Measurements from ENCODE around the gene ASIC1. TPM values are rescaled to one million over a fixed set of nuclear protein-coding genes. Genes with fewer than 3 reads are reported as not detected.

The ASIC1 gene
- total RNA-seq, 1 donor from 2014 or later = 0.99 TPM

- intact Hi-C loops (cut with micrococcal nuclease) = loop anchor here (10.0 kb wide), 1 partner anchor 45 kb away; the partner anchor contains the start of gene CERS5
- no peak for ATAC-seq
- DNase-seq = no peak
Measured at GRCh38 chr12:50119387-50119786, 62.0 kb downstream of the ASIC1 start.

DNA sequence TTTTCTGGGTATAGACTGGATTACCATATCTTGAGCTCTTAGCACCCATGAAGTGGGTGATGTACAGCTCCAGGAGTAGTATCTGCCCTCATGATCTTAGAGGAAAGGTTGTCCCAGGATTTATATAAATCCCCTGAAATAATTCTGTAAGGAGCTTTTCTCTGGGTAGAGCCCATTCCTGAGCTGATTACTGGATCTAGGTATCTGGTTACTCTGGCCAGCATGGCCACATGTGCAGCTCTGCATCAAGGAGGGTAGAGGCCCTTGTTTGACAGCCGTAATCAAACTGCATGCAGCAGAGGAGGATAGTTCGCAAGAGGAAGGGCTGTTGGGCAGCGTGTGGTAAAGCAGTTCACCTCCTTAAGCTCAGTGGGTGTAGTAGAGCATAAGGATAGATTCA is 63.1 kb downstream of the ASIC1 start:
- ATAC-seq (no peak), DNase-seq (no peak)
- intact Hi-C loops (cut with micrococcal nuclease) = no loop called here

GRCh38 chr12:50120953-50121352 is 63.6 kb downstream of the ASIC1 start:
- DNase-seq (no peak), ATAC-seq (no peak)
- intact Hi-C loops (cut with micrococcal nuclease) = no loop called here

GRCh38 chr12:50121641-50122040 is 64.2 kb downstream of the ASIC1 start:
- intact Hi-C loops (cut with micrococcal nuclease) = no loop called here
- ATAC-seq (no peak), DNase-seq (no peak)

GRCh38 chr12:50123203-50123602 is 65.8 kb downstream of the ASIC1 start:
- ATAC-seq (no peak), DNase-seq (no peak)
- intact Hi-C loops (cut with micrococcal nuclease) = no loop called here

DNA sequence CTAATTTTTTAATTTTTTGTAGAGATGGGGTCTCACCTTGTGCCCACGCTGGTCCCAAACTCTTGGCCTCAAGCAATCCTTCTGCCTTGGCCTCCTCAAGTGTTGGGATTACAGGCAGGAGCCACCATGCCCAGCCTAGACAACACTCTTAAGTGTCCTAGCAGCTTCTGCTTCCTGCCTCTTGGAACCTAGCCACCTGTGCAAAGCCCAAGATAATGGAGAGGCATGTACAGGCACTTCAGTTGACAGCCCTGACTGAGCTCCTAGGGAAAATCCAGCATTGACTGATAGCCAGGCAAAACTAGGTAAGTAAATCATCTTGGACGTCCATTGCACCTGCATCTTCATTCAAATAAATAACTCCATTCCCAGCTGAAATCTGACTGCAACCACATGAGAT is 70.2 kb downstream of the ASIC1 start:
- intact Hi-C loops (cut with micrococcal nuclease) = no loop called here
- DNase-seq (no peak), ATAC-seq (peak; percentile 85)

- intact Hi-C loops (cut with micrococcal nuclease) = no loop called here
- no peak for DNase-seq
- no peak for ATAC-seq
Measured at GRCh38 chr12:50129290-50129689, 71.9 kb downstream of the ASIC1 start.

DNA sequence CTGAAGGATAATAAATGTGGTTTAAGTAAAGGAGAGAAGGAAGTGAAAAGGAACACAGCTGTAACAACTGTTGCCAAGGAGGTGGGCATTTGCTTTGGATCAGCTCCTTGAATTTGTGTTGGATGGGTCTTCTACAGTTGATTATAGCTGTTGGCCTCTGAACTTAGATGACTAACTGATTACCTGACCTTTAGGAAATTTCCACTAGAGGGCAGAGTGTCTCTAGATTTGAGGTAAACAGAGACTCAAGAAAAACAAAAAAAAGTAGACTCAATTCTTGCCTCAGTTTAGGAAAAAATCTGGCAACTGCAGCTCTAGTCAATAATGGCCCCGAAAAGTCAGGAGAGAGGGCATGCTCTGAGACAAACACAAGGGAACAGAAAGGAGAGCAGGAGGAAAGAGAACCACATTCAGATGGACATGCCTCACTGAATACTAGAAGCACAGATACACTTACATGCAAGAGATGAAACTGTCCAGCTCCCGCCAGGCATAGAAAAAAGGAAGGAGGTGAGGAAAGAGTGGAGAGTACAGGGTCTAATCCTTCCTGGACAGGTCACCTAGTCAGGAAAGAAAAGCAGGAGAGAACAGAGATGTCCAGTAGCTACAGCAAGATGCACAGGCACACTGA is 75.2 kb downstream of the ASIC1 start:
- DNase-seq (no peak), ATAC-seq (no peak)
- intact Hi-C loops (cut with micrococcal nuclease) = no loop called here

Other genes starting within 250 kb of the ASIC1 start
- 32.3 TPM for gene NCKAP5L, start 229.2 kb upstream of the ASIC1 start, total RNA-seq
- gene BCDIN3D, start 214.5 kb upstream of the ASIC1 start, total RNA-seq = 2.7 TPM
- gene FAIM2, start 153.7 kb upstream of the ASIC1 start, total RNA-seq = 8.2 TPM
- gene AQP2, start 106.9 kb upstream of the ASIC1 start, total RNA-seq = not detected
- 0.40 TPM for gene AQP5, start 95.7 kb upstream of the ASIC1 start, total RNA-seq
- gene AQP6, start 84.6 kb upstream of the ASIC1 start, total RNA-seq = not detected
- 3.4 TPM for gene RACGAP1, start 32.1 kb upstream of the ASIC1 start, total RNA-seq
- gene SMARCD1, start 27.7 kb downstream of the ASIC1 start, total RNA-seq = 17.2 TPM
- gene GPD1, start 46.4 kb downstream of the ASIC1 start, total RNA-seq = 33.9 TPM
- 237 TPM for gene COX14, start 54.6 kb downstream of the ASIC1 start, total RNA-seq
- 9.4 TPM for gene CERS5, start 109.8 kb downstream of the ASIC1 start, total RNA-seq
- 15.0 TPM for gene LIMA1, start 225.9 kb downstream of the ASIC1 start, total RNA-seq